HG02571 (cell line): Measurements from ENCODE around the gene KRT13.

Source experiments
- ATAC-seq: cut with Tn5 transposase; IDR thresholded peaks from one replicate; pipeline ENCODE4 v1.9.1; 2021; ENCODE audit warnings: mild to moderate bottlenecking, moderate library complexity; ENCODE audit not compliant: unreplicated experiment

Gene KRT13

GRCh38 chr17:41475421-41475820 is 30.0 kb downstream of the KRT13 start:
- ATAC-seq = no peak

DNA sequence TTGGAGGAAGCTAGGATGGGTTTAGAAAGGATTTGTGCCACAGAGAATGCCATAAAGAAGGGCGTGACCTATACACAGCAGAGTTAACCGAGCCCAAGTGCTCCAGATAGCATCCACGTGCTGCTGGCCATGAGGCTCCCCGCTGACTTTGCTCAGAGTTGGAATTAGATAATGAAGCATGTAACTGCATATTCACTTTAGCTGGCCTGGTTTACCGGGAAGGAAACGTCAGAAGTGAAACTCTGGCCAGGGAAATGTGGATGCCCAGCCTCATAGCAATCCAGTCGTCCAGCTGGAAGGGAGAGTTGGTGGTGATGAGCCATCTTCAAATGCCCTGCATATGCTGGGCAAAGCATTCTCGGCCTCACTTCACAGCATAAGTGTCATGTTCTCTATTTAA is 30.5 kb downstream of the KRT13 start:
- ATAC-seq = no peak

- ATAC-seq = no peak
Observed at GRCh38 chr17:41468346-41468745, 37.1 kb downstream of the KRT13 start.

DNA sequence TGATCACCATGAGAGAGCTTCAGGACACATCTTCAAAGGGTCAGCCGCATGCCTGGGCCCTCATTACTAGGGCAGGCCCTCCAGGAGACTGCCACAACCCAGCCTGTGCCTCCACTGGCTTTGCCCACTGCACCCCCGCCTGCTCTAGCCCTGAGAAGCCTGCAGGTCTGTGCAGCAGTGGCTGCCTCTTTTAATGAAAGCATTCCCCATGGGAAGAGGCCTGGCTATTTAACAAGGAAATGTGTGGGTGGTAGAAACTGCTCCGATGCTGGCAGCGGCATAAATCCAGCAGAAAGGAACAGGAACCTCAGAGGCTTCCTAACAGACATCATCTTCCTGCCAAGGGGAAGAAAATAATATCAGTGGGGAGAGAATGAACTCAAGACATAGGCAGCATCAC is 37.9 kb downstream of the KRT13 start:
- ATAC-seq = no peak

GRCh38 chr17:41466988-41467387 is 38.4 kb downstream of the KRT13 start, which contains the start of gene KRT32:
KRT32 (minus strand) TSS chr17:41467386; CDS start chr17:41467325, 61 bp downstream.
- ATAC-seq = no peak

DNA sequence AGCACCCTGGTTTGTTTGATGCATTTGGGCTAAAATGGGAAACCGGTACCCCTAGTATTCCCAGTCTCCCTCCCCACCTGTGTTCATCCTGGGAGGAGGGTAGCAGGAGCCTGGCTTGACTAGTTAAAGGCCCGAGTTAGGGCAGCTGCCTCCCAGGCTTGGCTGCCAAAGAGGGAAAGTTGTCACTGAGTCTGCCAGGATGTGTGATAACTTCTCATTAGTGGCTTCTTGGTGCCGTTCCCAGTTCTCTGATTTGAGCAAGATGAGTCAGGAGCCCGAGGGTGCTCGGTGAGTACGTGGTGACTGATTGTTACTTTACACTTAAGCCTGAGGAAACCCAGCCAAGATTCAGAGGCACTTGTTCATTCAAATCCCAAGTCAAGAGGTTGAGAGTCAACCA is 40.7 kb downstream of the KRT13 start:
- ATAC-seq = no peak

- ATAC-seq = no peak
Observed at GRCh38 chr17:41464173-41464572, 41.2 kb downstream of the KRT13 start.

DNA sequence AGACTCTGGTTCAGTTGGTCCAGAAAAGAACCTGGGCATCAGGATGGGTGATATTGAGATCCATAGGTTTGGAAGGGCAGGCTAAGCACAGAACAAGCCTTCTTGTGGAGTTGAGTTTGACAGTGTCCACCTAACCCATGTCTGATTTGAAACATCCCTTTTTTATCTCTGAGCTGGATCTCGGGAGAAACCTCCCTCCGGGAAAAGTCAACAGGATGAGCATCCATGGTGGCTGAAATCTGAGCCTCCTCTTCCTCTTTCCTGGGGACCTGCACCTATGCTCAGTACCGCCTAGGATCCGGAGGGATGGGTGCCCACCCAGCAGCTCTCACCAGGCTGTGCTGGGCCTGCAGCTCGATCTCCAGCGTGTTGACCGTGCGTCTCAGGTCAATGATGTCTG is 41.7 kb downstream of the KRT13 start:
- no peak for ATAC-seq

- no peak for ATAC-seq
Observed at GRCh38 chr17:41462705-41463104, 42.7 kb downstream of the KRT13 start.

DNA sequence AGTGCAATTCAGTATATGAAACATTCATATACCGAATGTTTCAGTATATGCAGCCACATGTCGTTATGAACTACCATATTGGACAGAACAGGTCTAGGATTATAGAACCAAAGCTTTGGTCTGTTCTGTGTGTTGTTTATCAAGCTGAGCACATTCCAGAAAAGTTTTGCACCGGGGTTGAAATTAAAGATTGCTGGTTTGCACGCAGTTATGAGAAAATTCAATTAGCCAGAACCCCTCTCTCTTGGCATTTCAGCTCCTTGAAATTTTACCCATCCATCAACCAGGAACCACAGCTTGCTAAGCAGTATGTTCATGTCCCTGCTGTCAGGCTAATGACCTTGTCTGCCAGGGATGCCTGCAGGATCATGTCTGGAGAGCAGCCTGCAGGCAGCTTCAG is 47.7 kb downstream of the KRT13 start:
- no peak for ATAC-seq

DNA sequence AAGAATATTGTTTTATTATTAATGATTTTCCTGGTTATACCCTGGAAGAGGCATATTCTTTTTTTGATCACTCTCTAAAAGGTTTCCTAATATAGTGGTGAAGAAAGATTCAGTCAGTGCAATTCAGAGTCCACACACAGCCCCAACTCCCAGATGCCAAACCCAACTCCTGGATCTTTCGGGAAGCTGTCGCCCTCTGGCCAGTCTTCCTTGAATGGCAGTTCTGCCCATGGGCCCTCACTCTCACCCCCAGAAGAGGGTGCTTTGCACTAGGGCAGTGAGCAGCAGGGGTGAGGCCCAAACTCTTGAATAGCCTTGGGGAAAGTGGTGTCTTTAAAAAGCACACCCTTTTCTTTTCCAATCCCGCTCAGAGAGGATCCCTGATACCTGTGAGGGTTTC is 49.2 kb downstream of the KRT13 start:
- no peak for ATAC-seq

GRCh38 chr17:41455236-41455635 is 50.2 kb downstream of the KRT13 start:
- ATAC-seq = no peak

- ATAC-seq = no peak
Observed at GRCh38 chr17:41453066-41453465, 52.3 kb downstream of the KRT13 start.

DNA sequence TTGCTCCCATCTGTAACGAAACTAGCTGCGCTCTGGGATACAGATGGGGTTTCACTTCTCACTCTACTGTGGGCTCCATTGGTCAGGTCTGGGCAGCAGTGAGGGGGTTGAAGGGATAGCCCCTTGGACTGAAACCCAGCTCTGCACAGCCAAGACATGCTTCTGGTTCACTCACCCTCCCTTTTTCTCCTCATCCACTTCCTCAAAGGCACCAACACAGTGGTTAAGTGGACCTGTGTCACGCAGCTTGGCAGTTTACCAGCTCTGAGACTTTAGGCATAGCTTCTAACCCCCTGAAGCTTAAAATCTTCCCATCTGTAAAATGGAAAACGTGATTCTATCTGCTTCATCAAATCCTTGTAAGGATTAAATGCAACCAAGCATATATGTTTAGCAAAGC is 53.1 kb downstream of the KRT13 start:
- ATAC-seq = no peak

GRCh38 chr17:41451154-41451728 is 54.2 kb downstream of the KRT13 start:
- ATAC-seq = no peak
